ENCODE data around the gene SMARCB1. TPM values are rescaled to one million over a fixed set of nuclear protein-coding genes. Genes with fewer than 3 reads are reported as not detected.

Gene SMARCB1
- total and polyA plus RNA-seq, 2 donors (not counting 3 experiments of a cell fraction or from before 2014, with no cell fraction given), result 113 to 148 TPM

DNA sequence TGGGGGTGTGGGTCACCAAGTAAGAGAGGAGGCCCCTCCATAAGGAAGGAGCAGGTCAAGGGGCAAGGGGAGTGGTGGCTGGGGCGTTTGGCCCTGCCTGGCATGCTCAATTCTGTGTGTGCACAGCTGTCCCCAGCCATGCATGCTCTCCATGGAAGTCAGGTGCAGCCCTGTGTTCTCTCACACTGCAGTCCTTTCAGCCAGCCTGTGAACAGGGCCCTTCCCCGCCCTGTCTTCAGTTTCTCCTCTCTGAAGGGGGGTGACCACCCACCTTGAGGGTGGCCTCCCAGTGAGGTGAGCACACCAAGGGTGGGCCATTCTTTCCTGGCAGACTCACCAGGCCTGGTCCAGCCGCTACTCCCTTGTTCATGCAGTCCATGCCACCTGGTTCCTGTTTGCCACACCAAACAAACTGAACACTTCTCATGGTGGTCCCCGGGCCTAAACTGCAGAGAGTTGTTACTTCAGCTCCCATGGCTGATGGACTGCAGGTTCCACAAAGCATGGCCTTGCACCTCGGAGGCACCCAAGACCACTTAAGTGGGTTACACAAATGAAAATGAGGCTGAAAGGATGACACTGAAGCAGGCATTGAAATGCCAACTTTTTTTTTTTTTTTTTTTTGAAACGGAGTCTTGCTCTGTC, 17.3 kb upstream of the SMARCB1 start:
- no peak overlapping the region for H2AFZ ChIP-seq (ENCODE audit: low read depth, low read length)
- ChIA-PET CTCF (interaction anchor here (0.7 to 4.6 kb wide), 5 partner anchors 16 to 80 kb away, joined by 3 to 63 read pairs (median 3); no protein-coding TSS in a partner anchor), POLR2A (no interaction called here)
- intact Hi-C loops (cut with micrococcal nuclease) (loop anchor here (2.0 to 5.0 kb wide), 2 partner anchors 19 to 227 kb away; partner anchors contain the start of gene ZNF70), dilution Hi-C loops (cut with MboI; ENCODE audit: extremely low pct_ligation_motif_present, low sequenced_read_pairs) (no loop called here)
- no TSS peak for BruUV-seq (replicated peaks)
- H3K27ac ChIP-seq (ENCODE audit: insufficient read depth, low read depth, low read length), result no peak overlapping the region
- H3K27me3 ChIP-seq (ENCODE audit: control insufficient read depth in 2 of 2, insufficient read depth in 2 of 2, low read length in 2 of 2), result no peaks in the 10 kb centered on the region
- no peaks in the 10 kb centered on the region for H3K9me1 ChIP-seq (replicated peaks; ENCODE audit: control insufficient read depth, extremely low read depth, insufficient read depth, low read length)
- peaks cover 19% of the 10 kb centered on the region for H3K4me1 ChIP-seq (ENCODE audit: control insufficient read depth, extremely low read depth, insufficient read depth, low read length)
- peaks cover 2% of the 10 kb centered on the region for H3K79me2 ChIP-seq (ENCODE audit: control insufficient read depth, insufficient read depth, low read length)
- peaks cover 0 to 3% of the 10 kb centered on the region in 2 experiments for H3K36me3 ChIP-seq (ENCODE audit: control insufficient read depth in 2 of 2, extremely low read depth in 1 of 2, insufficient read depth in 2 of 2, low read length in 2 of 2)
- DNase-seq (ENCODE audit: low read depth, low spot score) (no peak), FAIRE-seq (no peak)
- no peak overlapping the region for H3K4me2 ChIP-seq (ENCODE audit: insufficient read depth, low read length)
- TF ChIP-seq POLR2A (IDR thresholded peaks at IDR 0.05; ENCODE audit: low read depth, low read length), result no peak
- no peak for TF ChIP-seq JUN (IDR thresholded peaks at IDR 0.05; ENCODE audit: borderline replicate concordance, insufficient read depth, insufficient read length, low read depth)
- no peak for TF ChIP-seq POLR2AphosphoS5 (IDR thresholded peaks at IDR 0.05; ENCODE audit: insufficient read depth, low read depth, low read length)
- no peak for TF ChIP-seq GATA2 (IDR thresholded peaks at IDR 0.05; ENCODE audit: insufficient read depth, insufficient read length, low read depth, low read length)
- TF ChIP-seq EZH2 (IDR thresholded peaks at IDR 0.05; ENCODE audit: borderline replicate concordance, low read depth, low read length, severe bottlenecking), result no peak
- TF ChIP-seq MYC (IDR thresholded peaks at IDR 0.05; ENCODE audit: low read depth, low read length), result no peak
- TF ChIP-seq, protein P1, sequence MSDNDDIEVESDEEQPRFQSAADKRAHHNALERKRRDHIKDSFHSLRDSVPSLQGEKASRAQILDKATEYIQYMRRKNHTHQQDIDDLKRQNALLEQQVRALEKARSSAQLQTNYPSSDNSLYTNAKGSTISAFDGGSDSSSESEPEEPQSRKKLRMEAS (IDR thresholded peaks at IDR 0.05; ENCODE audit: insufficient read depth, insufficient read length), result no peak
- TF ChIP-seq, protein P2, sequence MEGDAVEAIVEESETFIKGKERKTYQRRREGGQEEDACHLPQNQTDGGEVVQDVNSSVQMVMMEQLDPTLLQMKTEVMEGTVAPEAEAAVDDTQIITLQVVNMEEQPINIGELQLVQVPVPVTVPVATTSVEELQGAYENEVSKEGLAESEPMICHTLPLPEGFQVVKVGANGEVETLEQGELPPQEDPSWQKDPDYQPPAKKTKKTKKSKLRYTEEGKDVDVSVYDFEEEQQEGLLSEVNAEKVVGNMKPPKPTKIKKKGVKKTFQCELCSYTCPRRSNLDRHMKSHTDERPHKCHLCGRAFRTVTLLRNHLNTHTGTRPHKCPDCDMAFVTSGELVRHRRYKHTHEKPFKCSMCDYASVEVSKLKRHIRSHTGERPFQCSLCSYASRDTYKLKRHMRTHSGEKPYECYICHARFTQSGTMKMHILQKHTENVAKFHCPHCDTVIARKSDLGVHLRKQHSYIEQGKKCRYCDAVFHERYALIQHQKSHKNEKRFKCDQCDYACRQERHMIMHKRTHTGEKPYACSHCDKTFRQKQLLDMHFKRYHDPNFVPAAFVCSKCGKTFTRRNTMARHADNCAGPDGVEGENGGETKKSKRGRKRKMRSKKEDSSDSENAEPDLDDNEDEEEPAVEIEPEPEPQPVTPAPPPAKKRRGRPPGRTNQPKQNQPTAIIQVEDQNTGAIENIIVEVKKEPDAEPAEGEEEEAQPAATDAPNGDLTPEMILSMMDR (IDR thresholded peaks at IDR 0.05; ENCODE audit: extremely low read depth in 1 of 2, insufficient read depth in 1 of 2, low read depth in 1 of 2, low read length in 2 of 2), result no peak
- TF ChIP-seq FOS (IDR thresholded peaks at IDR 0.05; ENCODE audit: borderline replicate concordance, insufficient read depth, low read length), result no peak
- H4K20me1 ChIP-seq (replicated peaks; ENCODE audit: control insufficient read depth, extremely low read depth, insufficient read depth, low read length), result no peaks in the 10 kb centered on the region
- H3K4me3 ChIP-seq (replicated peaks in 1 of 3; ENCODE audit: insufficient read depth in 1 of 3, low read depth in 1 of 3, low read length in 3 of 3), result no peak overlapping the region
- no peak overlapping the region for H3K9ac ChIP-seq (replicated peaks; ENCODE audit: extremely low read depth, insufficient read depth, low read length)
- no peaks in the 10 kb centered on the region for H3K9me3 ChIP-seq (replicated peaks; ENCODE audit: control insufficient read depth, insufficient read depth, low read length)

All from endothelial cell of umbilical vein (primary cell).